ENCODE results near the gene NCBP2L. TPM values are rescaled to one million over a fixed set of nuclear protein-coding genes. Genes with fewer than 3 reads are reported as not detected.

The NCBP2L gene
- total and polyA plus RNA-seq, 4 donors: 0.02 to 0.24 (median 0.08) TPM; not detected in 1

GRCh38 chrX:107818900-107819521 is 41.5 kb downstream of the NCBP2L start:
- Histone ChIP-seq H3K4me1 (ENCODE audit: control insufficient read depth in 4 of 4, insufficient read depth in 4 of 4, low read length in 3 of 4) (no peaks in the 10 kb centered on the region), H3K27me3 (ENCODE audit: control insufficient read depth in 4 of 4, insufficient read depth in 4 of 4, low read length in 3 of 4) (no peaks in the 10 kb centered on the region), H3K9me3 (ENCODE audit: control insufficient read depth in 4 of 4, low read length in 3 of 4) (peaks cover 0 to 12% (median 2%) of the 10 kb centered on the region in 4 donors), H3K4me3 (ENCODE audit: low read depth in 1 of 3, low read length in 3 of 3) (no peak overlapping the region), H3K9ac (ENCODE audit: low read depth in 1 of 2, low read length in 2 of 2) (no peak overlapping the region), H3K36me3 (ENCODE audit: control insufficient read depth in 4 of 4, insufficient read depth in 3 of 4, low read depth in 1 of 4, low read length in 3 of 4) (no peaks in the 10 kb centered on the region), H3K27ac (ENCODE audit: low read depth in 1 of 2, low read length in 2 of 2) (no peak overlapping the region)
- no peak for DNase-seq (ENCODE audit: low spot score)
- TF ChIP-seq JUND (IDR thresholded peaks at IDR 0.05) (no peak), TAF1 (conservative IDR thresholded peaks at IDR 0.05) (no peak), ATF3 (IDR thresholded peaks at IDR 0.05) (no peak), HNF4A (conservative IDR thresholded peaks at IDR 0.05) (no peak), MAX (IDR thresholded peaks at IDR 0.05) (no peak), CTCF (IDR thresholded peaks at IDR 0.05; ENCODE audit: low read depth, low read length, missing input control) (no peak), RAD21 (IDR thresholded peaks at IDR 0.05) (no peak), REST (IDR thresholded peaks at IDR 0.05) (no peak), YY1 (IDR thresholded peaks at IDR 0.05) (no peak), HNF4G (IDR thresholded peaks at IDR 0.05) (no peak), NR2F2 (IDR thresholded peaks at IDR 0.05) (no peak), FOXA2 (IDR thresholded peaks at IDR 0.05) (no peak), GABPA (IDR thresholded peaks at IDR 0.05 in 1 of 2, conservative IDR thresholded peaks at IDR 0.05 in 1 of 2) (no peak), SP1 (IDR thresholded peaks at IDR 0.05) (no peak), EGR1 (IDR thresholded peaks at IDR 0.05; ENCODE audit: low read depth in 2 of 2) (no peak), RXRA (IDR thresholded peaks at IDR 0.05) (no peak), FOXA1 (IDR thresholded peaks at IDR 0.05) (no peak)
- TF ChIP-seq, protein P1, sequence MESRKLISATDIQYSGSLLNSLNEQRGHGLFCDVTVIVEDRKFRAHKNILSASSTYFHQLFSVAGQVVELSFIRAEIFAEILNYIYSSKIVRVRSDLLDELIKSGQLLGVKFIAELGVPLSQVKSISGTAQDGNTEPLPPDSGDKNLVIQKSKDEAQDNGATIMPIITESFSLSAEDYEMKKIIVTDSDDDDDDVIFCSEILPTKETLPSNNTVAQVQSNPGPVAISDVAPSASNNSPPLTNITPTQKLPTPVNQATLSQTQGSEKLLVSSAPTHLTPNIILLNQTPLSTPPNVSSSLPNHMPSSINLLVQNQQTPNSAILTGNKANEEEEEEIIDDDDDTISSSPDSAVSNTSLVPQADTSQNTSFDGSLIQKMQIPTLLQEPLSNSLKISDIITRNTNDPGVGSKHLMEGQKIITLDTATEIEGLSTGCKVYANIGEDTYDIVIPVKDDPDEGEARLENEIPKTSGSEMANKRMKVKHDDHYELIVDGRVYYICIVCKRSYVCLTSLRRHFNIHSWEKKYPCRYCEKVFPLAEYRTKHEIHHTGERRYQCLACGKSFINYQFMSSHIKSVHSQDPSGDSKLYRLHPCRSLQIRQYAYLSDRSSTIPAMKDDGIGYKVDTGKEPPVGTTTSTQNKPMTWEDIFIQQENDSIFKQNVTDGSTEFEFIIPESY (IDR thresholded peaks at IDR 0.05): no peak

All from liver (tissue), 9 donors.